Neural crest cell (in vitro differentiated cells): ENCODE results near the gene FGD4. TPM values are rescaled to one million over a fixed set of nuclear protein-coding genes. Genes with fewer than 3 reads are reported as not detected.
"Not testable (repeated sequence)": the region's sequence is repeated elsewhere in the genome, so short reads cannot be mapped to it uniquely, and the experiment has no call there.

Experiments
- DNase-seq: peaks from one replicate; pipeline ENCODE4 v3.0.0; 2021; ENCODE audit warnings: low read depth, mixed read lengths, low spot score
- H3K27ac Mint-ChIP-seq: one replicate; pipeline ENCODE4 v1.8.0; 2021; ENCODE audit warnings: mild to moderate bottlenecking, mixed read lengths; ENCODE audit not compliant: unreplicated experiment
- H3K27me3 Mint-ChIP-seq: 2 replicates; pipeline ENCODE4 v1.8.0; 2021; ENCODE audit warnings: low read depth, mild to moderate bottlenecking, mixed read lengths
- H3K36me3 Mint-ChIP-seq: 2 replicates; pipeline ENCODE4 v1.8.0; 2021; ENCODE audit warnings: low read depth, mild to moderate bottlenecking, mixed read lengths
- H3K4me1 Mint-ChIP-seq: 2 replicates; pipeline ENCODE4 v1.8.0; 2021; ENCODE audit warnings: mixed read lengths
- H3K4me3 Mint-ChIP-seq: one replicate; pipeline ENCODE4 v1.8.0; 2021; ENCODE audit warnings: mild to moderate bottlenecking, mixed read lengths
- H3K9me3 Mint-ChIP-seq: 2 replicates; pipeline ENCODE4 v1.8.0; 2021; ENCODE audit warnings: mixed read lengths
- total RNA-seq: library from RNA; stranded (reverse); gene quantifications from 2 replicates; pipeline ENCODE4 v1.2.1, GENCODE V29; 2021
- TF ChIP-seq, protein P1 (sequence below): fragments of 200-600 bp; sonication (generic); conservative IDR thresholded peaks from 2 replicates; pipeline ENCODE4 v1.5.0; 2021; ENCODE audit warnings: antibody characterized with exemption, mild to moderate bottlenecking

FGD4 gene
- total RNA-seq, 1 donor from 2014 or later = 35.8 TPM

DNA sequence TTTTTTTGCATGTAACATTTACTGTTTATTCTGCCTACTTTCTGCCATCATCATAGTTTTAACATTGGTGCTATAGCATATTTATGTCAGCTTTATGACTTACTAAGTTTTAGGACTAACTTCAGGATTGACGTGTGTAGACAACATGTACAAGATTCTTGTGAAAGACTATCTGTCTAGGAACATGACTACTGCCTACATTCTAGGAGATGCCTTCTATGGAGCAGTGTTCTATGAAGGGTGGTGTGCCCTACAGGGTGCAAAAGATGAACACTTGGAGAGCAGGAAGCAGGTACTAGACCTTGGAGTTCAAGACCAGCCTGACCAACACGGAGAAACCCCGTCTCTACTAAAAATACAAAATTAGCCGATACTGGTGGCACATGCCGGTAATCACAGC lies 118.6 kb downstream of the FGD4 start:
- TF ChIP-seq, protein P1, sequence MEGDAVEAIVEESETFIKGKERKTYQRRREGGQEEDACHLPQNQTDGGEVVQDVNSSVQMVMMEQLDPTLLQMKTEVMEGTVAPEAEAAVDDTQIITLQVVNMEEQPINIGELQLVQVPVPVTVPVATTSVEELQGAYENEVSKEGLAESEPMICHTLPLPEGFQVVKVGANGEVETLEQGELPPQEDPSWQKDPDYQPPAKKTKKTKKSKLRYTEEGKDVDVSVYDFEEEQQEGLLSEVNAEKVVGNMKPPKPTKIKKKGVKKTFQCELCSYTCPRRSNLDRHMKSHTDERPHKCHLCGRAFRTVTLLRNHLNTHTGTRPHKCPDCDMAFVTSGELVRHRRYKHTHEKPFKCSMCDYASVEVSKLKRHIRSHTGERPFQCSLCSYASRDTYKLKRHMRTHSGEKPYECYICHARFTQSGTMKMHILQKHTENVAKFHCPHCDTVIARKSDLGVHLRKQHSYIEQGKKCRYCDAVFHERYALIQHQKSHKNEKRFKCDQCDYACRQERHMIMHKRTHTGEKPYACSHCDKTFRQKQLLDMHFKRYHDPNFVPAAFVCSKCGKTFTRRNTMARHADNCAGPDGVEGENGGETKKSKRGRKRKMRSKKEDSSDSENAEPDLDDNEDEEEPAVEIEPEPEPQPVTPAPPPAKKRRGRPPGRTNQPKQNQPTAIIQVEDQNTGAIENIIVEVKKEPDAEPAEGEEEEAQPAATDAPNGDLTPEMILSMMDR = no peak
- peaks cover 53% of the 10 kb centered on the region for H3K4me1 Mint-ChIP-seq

DNA sequence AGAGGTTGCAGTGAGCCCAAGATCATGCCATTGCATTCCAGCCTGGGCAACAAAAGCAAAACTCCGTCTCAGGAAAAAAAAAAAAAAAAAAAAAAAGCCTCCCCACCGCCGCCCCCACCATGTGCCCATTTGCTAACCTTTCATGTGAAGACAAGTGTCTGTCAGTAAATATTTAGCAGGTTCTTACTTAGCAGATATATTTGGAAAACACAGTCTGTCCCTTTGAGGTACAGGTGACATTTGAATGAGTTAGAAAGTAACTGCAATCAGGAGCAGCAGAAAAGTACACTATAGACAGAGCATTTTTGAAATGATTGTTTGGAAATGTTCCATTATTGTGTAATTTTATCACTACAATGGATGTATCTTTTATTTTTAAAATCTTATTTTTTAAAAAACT lies 119.7 kb downstream of the FGD4 start:
- no peak for DNase-seq
- H3K36me3 Mint-ChIP-seq = peaks cover 2% of the 10 kb centered on the region
- no peak overlapping the region for H3K27ac Mint-ChIP-seq
- H3K9me3 Mint-ChIP-seq = no peaks in the 10 kb centered on the region
- TF ChIP-seq, protein P1 = no peak
- no peak overlapping the region for H3K4me3 Mint-ChIP-seq
- H3K4me1 Mint-ChIP-seq = peaks cover 54% of the 10 kb centered on the region
- no peaks in the 10 kb centered on the region for H3K27me3 Mint-ChIP-seq

More for the DNA sequence above, 118.6 kb downstream of the FGD4 start:
- H3K9me3 Mint-ChIP-seq = no peaks in the 10 kb centered on the region
- DNase-seq = no peak
- no peaks in the 10 kb centered on the region for H3K27me3 Mint-ChIP-seq
- no peak overlapping the region for H3K27ac Mint-ChIP-seq
- H3K36me3 Mint-ChIP-seq = peaks cover 2% of the 10 kb centered on the region
- H3K4me3 Mint-ChIP-seq = no peak overlapping the region

DNA sequence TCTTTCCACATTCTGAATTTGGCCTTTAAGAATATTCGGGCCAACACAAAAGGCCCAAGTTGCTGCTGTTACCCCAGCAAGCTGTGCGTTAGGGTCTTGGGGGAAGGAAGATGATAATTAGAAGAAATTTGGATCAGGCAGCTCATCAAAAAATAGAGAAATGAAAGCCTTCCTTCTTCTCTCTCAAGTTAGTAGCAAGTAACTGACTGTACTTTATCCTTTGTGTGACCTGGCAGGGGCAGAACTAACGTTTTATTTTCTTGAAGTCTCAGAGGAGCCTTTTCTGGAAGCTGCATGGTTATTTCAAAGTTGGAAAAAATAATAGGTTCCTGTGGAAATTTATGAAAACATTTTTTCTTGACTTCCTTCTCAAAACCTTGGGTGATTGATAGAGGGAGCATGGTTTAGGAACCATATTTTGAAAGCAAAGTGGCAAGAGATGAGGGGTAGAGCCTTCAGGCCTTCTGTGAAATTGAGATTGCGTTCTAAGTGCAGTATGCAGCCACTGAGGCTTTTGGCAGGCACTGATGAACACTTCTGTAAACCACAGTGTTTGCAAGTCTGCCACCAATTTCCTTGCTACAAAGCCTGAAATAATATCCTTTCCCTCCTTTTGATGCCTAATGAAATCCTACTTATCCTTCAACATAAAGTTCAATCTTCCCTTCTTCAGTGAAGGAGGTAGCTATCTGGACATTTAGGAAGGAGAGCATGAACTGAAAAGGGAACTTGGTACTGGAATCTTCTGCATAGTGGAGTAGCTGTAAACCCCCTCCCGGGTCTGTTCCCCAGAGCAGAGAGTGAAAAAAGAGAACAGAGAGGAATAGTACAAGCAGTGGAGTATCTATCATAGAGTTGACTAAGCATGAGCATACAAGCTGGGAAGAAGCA lies 123.2 kb downstream of the FGD4 start:
- Mint-ChIP-seq H3K27me3 (no peaks in the 10 kb centered on the region), H3K4me3 (no peak overlapping the region), H3K27ac (peak overlapping the region; percentile 21), H3K4me1 (peaks cover 42% of the 10 kb centered on the region), H3K36me3 (peaks cover 9% of the 10 kb centered on the region), H3K9me3 (no peaks in the 10 kb centered on the region)
- no peak for DNase-seq
- TF ChIP-seq, protein P1 = no peak

DNA sequence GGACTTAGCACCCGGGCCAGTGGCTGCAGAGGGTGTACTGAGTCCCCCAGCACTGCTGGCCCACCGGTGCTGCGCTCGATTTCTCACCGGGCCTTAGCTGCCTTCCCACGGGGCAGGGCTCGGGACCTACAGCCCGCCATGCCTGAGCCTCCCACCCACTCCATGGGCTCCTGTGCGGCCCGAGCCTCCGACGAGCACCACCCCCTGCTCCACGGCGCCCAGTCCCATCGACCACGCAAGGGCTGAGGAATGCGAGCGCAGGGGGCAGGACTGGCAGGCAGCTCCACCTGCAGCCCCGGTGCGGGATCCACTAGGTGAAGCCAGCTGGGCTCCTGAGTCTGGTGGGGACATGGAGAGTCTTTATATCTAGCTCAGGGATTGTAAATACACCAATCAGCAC lies 126.4 kb downstream of the FGD4 start:
- peaks cover 36% of the 10 kb centered on the region for H3K4me1 Mint-ChIP-seq

DNA sequence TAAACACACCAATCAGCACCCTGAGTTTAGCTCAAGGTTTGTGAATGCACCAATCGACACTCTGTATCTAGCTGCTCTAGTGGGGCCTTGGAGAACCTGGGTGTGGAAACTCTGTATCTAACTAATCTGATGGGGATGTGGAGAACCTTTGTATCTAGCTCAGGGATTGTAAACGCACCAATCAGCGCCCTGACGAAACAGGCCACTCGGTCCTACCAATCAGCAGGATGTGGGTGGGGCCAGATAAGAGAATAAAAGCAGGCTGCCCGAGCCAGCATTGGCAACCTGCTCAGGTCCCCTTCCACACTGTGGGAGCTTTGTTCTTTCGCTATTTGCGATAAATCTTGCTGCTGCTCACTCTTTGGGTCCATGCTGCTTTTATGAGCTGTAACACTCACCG lies 127.0 kb downstream of the FGD4 start:
- H3K36me3 Mint-ChIP-seq, DNase-seq, H3K27me3 Mint-ChIP-seq, H3K9me3 Mint-ChIP-seq, H3K4me3 Mint-ChIP-seq: not testable (repeated sequence)
- H3K27ac Mint-ChIP-seq = peak overlapping the region; percentile 43
- H3K4me1 Mint-ChIP-seq = peaks cover 32% of the 10 kb centered on the region

More for the DNA sequence above, 126.4 kb downstream of the FGD4 start:
- H3K4me3 Mint-ChIP-seq, H3K9me3 Mint-ChIP-seq, H3K36me3 Mint-ChIP-seq, H3K27me3 Mint-ChIP-seq, DNase-seq, H3K27ac Mint-ChIP-seq: not testable (repeated sequence)

DNA sequence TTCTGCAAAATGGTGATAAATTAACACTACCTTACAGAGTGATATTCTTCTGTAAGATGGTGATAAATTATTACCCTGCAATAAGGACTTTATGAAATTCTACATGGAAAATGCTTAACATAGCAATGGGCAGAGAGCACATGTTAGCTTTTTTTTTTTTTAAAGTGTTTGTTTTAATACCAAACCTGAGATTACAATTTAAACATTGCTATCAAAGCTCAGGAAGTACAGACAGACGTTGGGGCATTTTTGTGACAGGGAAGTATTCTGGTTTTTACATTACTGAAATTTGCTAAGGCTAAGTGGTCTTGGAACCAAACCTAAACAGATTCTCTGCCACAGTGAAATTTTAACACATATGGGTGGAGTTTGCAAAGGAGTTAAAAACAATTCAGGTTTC lies 133.1 kb downstream of the FGD4 start:
- no peaks in the 10 kb centered on the region for H3K9me3 Mint-ChIP-seq
- TF ChIP-seq, protein P1 = no peak
- no peak overlapping the region for H3K4me3 Mint-ChIP-seq
- H3K36me3 Mint-ChIP-seq = no peaks in the 10 kb centered on the region
- no peak for DNase-seq
- no peak overlapping the region for H3K27ac Mint-ChIP-seq
- peaks cover 40% of the 10 kb centered on the region for H3K4me1 Mint-ChIP-seq
- no peaks in the 10 kb centered on the region for H3K27me3 Mint-ChIP-seq
